ENCODE results near the gene RREB1.

RREB1 gene

GRCh38 chr6:7247828-7248227 is 140.1 kb downstream of the RREB1 start:
- TF ChIP-seq CTCF (IDR thresholded peaks at IDR 0.05; ENCODE audit: low read depth, low read length): no peak
- no peak for DNase-seq (ENCODE audit: extremely low read depth, low read depth)

- no peak for DNase-seq (ENCODE audit: extremely low read depth, low read depth)
- no peak for TF ChIP-seq CTCF (IDR thresholded peaks at IDR 0.05; ENCODE audit: low read depth, low read length)
Measured at GRCh38 chr6:7249391-7249790, 141.6 kb downstream of the RREB1 start.

- no peak for TF ChIP-seq CTCF (IDR thresholded peaks at IDR 0.05; ENCODE audit: low read depth, low read length)
- no peak for DNase-seq (ENCODE audit: extremely low read depth, low read depth)
Measured at GRCh38 chr6:7249946-7250643, 142.3 kb downstream of the RREB1 start.

GRCh38 chr6:7250812-7251211 is 143.1 kb downstream of the RREB1 start:
- no peak for TF ChIP-seq CTCF (IDR thresholded peaks at IDR 0.05; ENCODE audit: low read depth, low read length)
- no peak for DNase-seq (ENCODE audit: extremely low read depth, low read depth)

GRCh38 chr6:7251646-7252260 is 144.0 kb downstream of the RREB1 start:
- no peak for TF ChIP-seq CTCF (IDR thresholded peaks at IDR 0.05; ENCODE audit: low read depth, low read length)
- DNase-seq (ENCODE audit: extremely low read depth, low read depth): no peak

GRCh38 chr6:7252390-7252789 is 144.6 kb downstream of the RREB1 start:
- DNase-seq (ENCODE audit: extremely low read depth, low read depth): no peak
- TF ChIP-seq CTCF (IDR thresholded peaks at IDR 0.05; ENCODE audit: low read depth, low read length): no peak

GRCh38 chr6:7254980-7255835 is 147.4 kb downstream of the RREB1 start:
- no peak for TF ChIP-seq CTCF (IDR thresholded peaks at IDR 0.05; ENCODE audit: low read depth, low read length)
- DNase-seq (ENCODE audit: extremely low read depth, low read depth): no peak
